ENCODE results near the gene DAAM1. TPM values are rescaled to one million over a fixed set of nuclear protein-coding genes. Genes with fewer than 3 reads are reported as not detected.
A peak's percentile ranks its signal among the peaks of the same experiment; 100 is the strongest.

The DAAM1 gene
- total RNA-seq, 2 donors from 2014 or later, result 61.4 to 67.0 TPM

- no peaks in the 10 kb centered on the region for H3K27me3 ChIP-seq
- H3K4me1 ChIP-seq, result peaks cover 0 to 76% of the 10 kb centered on the region in 2 donors
- no peak overlapping the region for H3K4me3 ChIP-seq
- peak overlapping the region; percentile 81 to 91 for H3K27ac ChIP-seq
- peak; percentile 73 for DNase-seq (ENCODE audit: low spot score)
- H3K36me3 ChIP-seq, result no peaks in the 10 kb centered on the region
- no peaks in the 10 kb centered on the region for H3K9me3 ChIP-seq
- no peak for TF ChIP-seq CTCF (IDR thresholded peaks at IDR 0.05)
Measured at GRCh38 chr14:59254911-59255545, 66.6 kb downstream of the DAAM1 start.

- H3K4me1 ChIP-seq, result peaks cover 0 to 75% of the 10 kb centered on the region in 2 donors
- no peak for DNase-seq (ENCODE audit: low spot score)
- H3K27me3 ChIP-seq, result no peaks in the 10 kb centered on the region
- peak overlapping the region; percentile 81 to 91 for H3K27ac ChIP-seq
- H3K9me3 ChIP-seq, result no peaks in the 10 kb centered on the region
- no peak for TF ChIP-seq CTCF (IDR thresholded peaks at IDR 0.05)
- no peak overlapping the region for H3K4me3 ChIP-seq
- H3K36me3 ChIP-seq, result no peaks in the 10 kb centered on the region
Measured at GRCh38 chr14:59256331-59256730, 67.9 kb downstream of the DAAM1 start.

GRCh38 chr14:59261334-59261733, 72.9 kb downstream of the DAAM1 start:
- TF ChIP-seq CTCF (IDR thresholded peaks at IDR 0.05), result no peak
- H3K27ac ChIP-seq, result peak overlapping the region in 1 of 2 donors; percentile 2

GRCh38 chr14:59262717-59263454, 74.4 kb downstream of the DAAM1 start:
- Histone ChIP-seq H3K4me1 (peaks cover 0 to 41% of the 10 kb centered on the region in 2 donors), H3K36me3 (peaks cover 27% of the 10 kb centered on the region), H3K27ac (peak overlapping the region; percentile 38 to 42), H3K9me3 (no peaks in the 10 kb centered on the region), H3K4me3 (no peak overlapping the region), H3K27me3 (no peaks in the 10 kb centered on the region)
- peak in 1 of 2 donors; percentile 41 for TF ChIP-seq CTCF (IDR thresholded peaks at IDR 0.05)
- DNase-seq (ENCODE audit: low spot score), result no peak

More at GRCh38 chr14:59261334-59261733, 72.9 kb downstream of the DAAM1 start:
- Histone ChIP-seq H3K4me1 (peaks cover 0 to 50% of the 10 kb centered on the region in 2 donors), H3K36me3 (peaks cover 27% of the 10 kb centered on the region), H3K27me3 (no peaks in the 10 kb centered on the region), H3K9me3 (no peaks in the 10 kb centered on the region), H3K4me3 (no peak overlapping the region)
- DNase-seq (ENCODE audit: low spot score), result no peak

- no peak for TF ChIP-seq CTCF (IDR thresholded peaks at IDR 0.05)
- no peak overlapping the region for H3K27ac ChIP-seq
- H3K9me3 ChIP-seq, result no peaks in the 10 kb centered on the region
- peaks cover 27% of the 10 kb centered on the region for H3K36me3 ChIP-seq
- H3K4me3 ChIP-seq, result no peak overlapping the region
- H3K4me1 ChIP-seq, result peaks cover 0 to 48% of the 10 kb centered on the region in 2 donors
- DNase-seq (ENCODE audit: low spot score), result no peak
- H3K27me3 ChIP-seq, result no peaks in the 10 kb centered on the region
Measured at GRCh38 chr14:59265808-59266207, 77.3 kb downstream of the DAAM1 start.

Data from right atrium auricular region (tissue), 2 donors.